GM18508 (cell line): ENCODE results near the gene DNAH17.
"Not testable (repeated sequence)": the region's sequence is repeated elsewhere in the genome, so short reads cannot be mapped to it uniquely, and the experiment has no call there.

ENCODE experiments used
- ATAC-seq: cut with Tn5 transposase; IDR thresholded peaks from one replicate; pipeline ENCODE4 v1.9.1; 2021; ENCODE audit warnings: moderate number of reproducible peaks; ENCODE audit not compliant: insufficient read depth, unreplicated experiment

Gene DNAH17

DNA sequence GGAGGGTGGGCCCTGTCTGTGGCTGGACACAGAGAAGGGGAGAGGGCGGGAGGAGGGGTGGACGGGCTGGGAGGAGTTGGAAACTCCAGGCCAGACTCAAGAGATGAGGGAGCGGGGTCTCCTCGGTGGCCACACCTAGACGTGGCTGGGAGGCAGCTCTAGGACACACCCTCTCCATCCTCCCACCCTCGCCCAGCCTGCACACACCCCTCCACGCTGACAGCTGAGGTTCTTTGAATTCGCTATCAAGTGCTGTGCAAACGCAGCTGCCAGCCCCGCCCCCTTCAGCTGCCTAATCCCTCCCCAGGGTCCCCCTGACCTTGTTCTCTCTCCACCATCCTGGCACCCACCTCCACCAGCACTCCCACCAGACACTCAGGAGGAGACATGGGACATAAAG is 48.7 kb downstream of the DNAH17 start:
- ATAC-seq, result no peak

DNA sequence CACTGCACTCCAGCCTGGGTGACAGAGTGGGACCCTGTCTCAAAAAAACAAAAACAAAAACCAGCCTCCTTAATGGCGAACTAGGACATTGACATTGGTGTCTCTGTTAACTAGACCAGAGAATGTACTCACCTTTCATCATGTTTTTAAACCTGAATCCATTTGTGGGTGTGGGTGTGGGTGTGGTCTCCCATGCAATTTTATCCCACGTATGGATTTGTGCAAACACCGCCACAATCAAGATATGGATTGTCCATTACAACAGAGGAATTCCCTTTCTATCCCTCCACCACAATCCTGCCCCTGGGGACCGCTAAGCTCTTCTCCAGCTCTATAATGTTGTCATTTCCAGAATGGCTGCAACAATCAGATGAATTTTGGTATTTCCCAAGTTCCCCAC is 49.9 kb downstream of the DNAH17 start:
- ATAC-seq, result no peak

DNA sequence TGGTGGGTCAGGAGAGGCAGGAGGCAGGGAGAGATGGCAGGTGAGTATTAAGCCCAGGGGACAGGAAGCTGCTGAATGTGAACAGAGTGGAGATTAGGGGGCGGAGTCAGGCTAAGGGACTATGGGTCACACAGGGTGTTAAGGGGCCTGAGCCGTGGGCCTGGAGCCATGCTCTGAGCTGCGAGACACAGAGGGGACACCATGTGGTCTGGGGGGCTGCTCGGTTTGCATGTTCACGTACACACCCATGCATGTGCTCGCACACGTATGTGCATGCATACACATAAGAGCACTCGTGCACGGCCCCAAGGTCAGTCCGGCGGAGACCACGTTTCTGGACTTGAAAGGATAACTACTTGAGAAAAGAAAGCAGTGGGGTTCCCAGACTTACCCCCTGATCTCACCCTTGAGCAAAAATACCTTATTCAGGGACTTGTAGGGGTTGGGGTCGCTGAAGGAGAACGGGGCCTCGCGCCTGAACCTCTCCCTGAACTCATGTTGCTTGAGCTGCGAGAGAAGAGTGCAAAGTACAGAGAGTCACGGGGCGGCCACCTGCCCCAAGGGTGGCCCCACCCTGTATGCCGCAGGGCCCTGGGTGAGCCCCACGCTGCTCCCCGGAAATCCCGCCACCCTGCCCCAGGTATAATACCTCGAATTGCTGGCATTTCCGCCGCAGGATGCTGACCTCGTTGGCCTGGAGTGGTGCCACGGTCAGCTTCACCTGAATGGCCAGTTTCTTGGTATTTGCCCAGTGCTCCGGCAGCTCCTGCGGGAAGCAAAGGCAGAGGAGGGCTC is 50.8 kb downstream of the DNAH17 start:
- no peak for ATAC-seq

DNA sequence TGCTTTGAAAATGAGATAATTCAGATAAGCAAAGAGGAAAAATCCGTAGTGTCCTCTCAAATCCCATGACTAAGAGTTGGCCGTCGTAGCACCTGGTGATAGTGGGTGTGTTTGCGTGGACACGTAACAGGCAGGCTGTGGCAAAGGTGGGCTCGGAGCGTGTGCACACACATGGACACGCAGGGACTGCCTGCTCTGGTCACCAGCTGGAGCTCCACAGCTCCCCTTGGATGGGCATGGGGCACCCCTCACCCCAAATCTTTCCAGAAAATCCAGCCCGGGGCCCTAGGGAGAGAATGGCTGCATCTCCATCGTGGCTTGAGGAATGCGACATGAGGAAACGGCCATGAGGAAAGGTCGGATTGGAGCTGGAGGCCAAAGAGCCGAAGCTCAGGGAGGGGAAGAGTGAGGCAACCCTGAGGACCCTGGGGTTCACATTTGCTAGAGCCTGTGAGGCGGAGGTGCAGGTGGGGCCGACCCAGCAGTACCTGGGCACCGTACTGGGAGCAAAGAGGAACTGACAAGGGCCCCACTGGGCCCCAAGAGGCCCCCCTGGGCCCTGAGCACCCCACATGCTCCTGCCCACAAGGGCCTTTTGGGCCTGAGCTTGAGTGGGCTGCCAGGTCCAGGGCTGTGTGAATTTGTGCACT is 51.6 kb downstream of the DNAH17 start:
- no peak for ATAC-seq

GRCh38 chr17:78524870-78525510 is 52.2 kb downstream of the DNAH17 start:
- ATAC-seq, result no peak

DNA sequence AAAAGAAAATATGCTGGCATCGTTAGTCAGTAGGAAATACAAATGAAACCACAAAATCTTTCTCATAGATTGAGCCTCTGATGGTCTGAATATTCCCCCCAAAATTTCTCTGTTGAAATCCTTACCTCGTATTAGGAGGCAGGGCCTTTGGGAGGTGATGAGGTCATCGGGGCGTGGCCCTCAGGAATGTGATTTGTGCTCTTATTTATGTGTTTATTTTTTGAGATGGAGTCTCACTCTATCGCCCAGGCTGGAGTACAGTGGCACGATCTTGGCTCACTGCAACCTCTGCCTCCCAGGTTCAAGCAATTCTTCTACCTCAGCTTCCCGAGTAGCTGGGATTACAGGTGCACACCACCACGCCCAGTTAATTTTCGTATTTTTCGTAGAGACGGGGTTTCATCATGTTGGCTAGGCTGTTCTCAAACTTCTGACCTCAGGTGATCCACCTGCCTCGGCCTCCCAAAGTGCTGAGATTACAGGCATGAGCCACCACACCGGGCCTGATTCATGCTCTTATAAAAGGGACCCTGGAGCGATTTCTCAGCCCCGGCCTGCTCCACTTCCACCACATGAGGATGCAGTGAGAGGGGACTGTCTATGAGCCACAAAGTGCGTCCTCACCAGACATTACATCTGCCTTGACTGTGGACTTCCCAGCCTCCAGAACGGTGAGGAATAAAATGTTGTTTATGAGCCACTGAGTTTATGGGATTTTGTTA is 53.1 kb downstream of the DNAH17 start:
- no peak for ATAC-seq

DNA sequence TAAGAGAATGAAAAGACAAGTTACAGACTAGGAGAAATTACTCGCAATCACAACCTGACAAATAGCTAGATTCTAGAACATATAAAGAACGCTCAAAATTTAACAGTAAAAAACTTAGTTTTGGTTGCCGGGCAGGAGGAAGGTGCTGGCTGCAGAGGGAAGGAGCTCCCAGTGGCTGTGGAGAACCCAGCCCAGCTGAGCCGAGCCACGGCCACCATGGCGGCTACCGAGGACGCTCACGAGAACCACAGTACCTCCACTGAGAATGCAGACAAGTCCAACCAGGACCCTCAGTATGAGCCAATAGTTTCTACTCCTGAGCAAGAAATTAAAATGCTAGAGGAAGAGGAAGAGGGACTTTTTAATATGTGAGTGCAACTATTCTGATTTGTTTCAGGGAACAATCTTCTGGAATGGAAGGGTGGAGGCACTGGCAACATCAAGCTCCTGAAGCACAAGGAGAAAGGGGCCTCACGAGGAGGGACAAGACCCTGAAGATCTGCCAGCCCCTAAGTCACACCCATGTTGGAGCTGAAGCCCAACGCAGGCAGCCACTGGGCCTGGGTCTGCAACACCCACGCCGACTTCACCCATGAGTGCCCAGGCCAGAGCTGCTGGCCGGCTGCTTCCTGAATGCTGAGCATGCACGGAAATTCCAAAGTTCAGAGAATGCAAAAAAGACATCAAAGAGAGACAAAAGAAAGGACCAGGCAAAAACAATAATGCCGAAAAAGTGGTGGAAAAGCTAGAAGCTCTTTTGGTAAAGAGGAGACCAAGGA is 55.0 kb downstream of the DNAH17 start:
- ATAC-seq, result no peak

GRCh38 chr17:78517421-78517820 is 59.8 kb downstream of the DNAH17 start:
- no peak for ATAC-seq

DNA sequence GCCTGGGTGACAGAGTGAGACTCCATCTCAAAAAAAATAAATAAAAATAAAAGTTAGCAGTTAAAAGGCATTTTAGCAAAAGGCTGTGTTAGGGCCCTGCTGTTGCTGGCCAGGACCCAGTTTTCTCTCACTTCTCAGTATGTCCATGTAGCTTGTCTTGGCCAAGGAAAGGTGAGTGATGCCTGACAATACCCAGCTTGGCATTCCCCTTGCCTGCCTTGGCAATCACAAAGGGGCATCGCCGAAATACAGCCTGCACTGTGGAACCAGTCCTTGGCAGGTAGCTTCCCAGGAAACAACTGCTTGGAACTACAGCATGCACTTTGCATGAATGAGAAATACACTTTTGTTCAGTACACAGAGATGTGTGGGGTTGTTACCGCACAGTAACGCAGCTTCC is 61.7 kb downstream of the DNAH17 start:
- ATAC-seq, result no peak

DNA sequence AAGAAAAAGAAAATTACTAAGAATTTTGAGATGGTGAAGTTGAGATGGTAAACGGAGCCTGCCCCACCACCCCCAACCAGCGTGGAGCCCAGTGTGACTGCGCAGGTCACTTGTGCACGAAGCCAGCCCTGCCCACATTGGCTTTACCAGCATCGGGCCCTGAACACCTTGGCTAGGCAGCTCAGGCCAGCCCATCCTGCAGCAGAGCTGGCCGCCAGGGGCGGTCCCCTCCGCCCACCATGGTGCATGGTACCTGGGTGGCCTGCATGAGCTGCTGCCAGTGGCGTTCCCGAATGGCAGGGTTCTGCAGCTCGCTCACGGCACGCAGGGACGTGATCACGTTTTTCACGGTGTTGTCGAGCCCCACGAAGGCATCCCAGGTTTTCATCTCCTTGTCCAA is 62.7 kb downstream of the DNAH17 start:
- no peak for ATAC-seq

GRCh38 chr17:78512976-78513375 is 64.2 kb downstream of the DNAH17 start:
- ATAC-seq, result no peak

- no peak for ATAC-seq
Measured at GRCh38 chr17:78510141-78511075, 66.8 kb downstream of the DNAH17 start.

- ATAC-seq, result no peak
Measured at GRCh38 chr17:78507526-78507925, 69.7 kb downstream of the DNAH17 start.

DNA sequence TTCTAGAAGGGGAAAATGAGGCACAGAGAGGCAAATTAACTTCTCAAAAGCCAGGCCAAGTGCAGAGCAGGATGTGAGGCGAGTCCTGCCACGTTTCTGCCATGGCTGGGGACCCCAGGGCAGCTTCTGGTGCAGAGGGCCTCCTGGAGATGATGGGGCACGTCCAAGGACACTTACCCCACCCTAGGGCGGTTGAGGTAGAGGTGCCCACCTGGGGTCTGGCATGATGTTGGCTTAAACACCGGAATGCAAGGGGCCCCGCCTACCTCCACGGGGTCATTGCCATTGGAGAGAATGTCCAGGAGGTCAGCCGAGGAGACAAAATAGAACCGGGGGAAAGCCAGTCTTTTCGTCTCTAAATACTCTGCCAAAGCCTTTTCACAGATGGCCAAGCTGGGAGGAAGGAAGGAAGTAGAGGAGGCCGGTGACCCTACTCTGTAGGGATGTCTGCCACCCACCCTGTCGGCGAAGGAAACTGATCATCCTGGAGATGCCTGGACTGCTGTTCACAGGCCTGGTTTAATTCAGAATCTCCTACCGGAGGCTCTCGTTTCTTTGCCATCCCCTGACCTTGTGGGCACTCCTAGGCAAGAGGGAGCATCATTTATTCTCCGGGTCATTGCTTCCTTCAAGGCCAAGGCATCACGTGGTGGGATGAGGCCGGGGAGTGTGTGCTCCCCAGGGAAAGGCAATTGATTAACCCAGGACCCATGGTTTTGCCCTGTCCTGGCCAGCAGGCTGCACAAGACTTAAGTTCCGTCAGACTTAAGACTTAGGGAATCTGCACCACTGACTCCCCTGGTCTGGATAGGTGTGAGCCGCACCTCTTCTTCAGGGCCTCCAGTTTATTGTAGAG is 70.5 kb downstream of the DNAH17 start:
- ATAC-seq, result no peak

GRCh38 chr17:78504156-78504925 is 72.9 kb downstream of the DNAH17 start:
- no peak for ATAC-seq

DNA sequence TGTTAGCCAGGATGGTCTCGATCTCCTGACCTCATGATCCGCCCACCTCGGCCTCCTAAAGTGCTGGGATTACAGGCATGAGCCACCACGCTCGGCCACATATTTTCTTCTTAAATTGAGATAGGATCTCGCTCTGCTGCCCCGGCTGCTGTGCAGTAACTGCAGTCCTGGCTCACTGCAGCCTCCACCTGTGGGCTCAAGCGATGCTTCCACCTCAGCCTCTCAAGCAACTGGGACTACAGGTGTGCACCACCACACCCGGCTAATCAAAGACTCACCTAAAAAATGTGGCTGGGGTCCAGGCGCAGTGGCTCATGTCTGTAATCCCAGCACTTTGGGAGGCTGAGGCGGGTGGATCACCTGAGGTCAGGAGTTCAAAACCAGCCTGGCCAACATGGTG is 73.8 kb downstream of the DNAH17 start:
- ATAC-seq, result not testable (repeated sequence)

- ATAC-seq, result no peak
Measured at GRCh38 chr17:78502611-78503148, 74.5 kb downstream of the DNAH17 start.
